Measurements from ENCODE around the gene EEF1G.
"Not testable (repeated sequence)": the region's sequence is repeated elsewhere in the genome, so short reads cannot be mapped to it uniquely, and the experiment has no call there.

The EEF1G gene

DNA sequence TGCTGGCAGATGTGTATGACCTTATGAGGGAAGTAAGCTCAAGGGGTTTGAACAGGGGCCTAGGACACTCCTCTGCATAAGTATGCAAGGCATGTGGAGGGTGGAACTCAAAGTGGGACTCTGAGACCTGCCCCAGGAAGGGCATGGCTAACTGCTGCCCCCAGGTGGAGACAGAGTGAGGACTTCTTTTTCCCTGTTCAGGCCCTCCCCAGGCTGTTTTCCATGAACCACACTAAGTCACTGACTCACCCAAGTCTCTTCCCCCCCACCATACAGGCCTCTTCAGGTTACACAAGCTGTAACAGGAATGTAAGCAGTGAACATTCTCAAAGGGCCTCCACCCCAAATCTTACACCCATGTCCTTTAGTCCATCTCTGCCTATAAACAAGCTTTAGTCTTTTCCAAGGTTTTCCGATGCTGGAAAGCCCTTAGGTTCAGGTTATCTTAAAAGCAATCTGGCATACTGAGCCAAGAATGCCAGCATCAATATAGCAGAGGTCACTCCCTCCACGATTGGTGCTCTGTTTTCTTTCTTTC, 13.1 kb downstream of the EEF1G start:
- H3K4me3 ChIP-seq (ENCODE audit: low read depth, low read length) = no peak overlapping the region
- H3K9ac ChIP-seq (ENCODE audit: low read length) = peak overlapping the region; percentile 33
- no peak overlapping the region; the same call in 1 of the 2 replicates for H3K27ac ChIP-seq (ENCODE audit: low read depth, low read length)

DNA sequence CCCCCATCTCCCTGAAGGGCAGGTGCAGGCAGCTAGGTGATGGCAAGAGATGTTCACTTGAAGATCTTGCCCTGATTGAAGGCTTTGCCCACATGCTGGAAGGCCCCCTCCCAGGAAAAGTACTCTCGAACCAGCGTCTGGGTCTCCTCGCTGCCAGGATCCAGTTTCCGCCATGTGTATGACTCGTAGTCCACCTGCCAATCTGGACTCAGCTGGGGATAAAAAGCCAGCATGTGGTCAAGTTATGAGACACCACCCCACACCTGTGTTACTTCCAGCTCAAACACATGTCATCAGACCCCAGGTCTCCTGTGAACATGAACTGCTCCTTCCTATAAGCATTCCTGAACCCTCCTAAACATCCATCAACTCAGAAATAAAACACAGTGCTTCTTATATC, 14.1 kb downstream of the EEF1G start:
- not testable (repeated sequence) for H3K27me3 ChIP-seq (ENCODE audit: control insufficient read depth, insufficient read depth, low read length); H3K27ac ChIP-seq (ENCODE audit: low read depth, low read length); H3K4me3 ChIP-seq (ENCODE audit: low read depth, low read length); H3K9me3 ChIP-seq (ENCODE audit: control insufficient read depth, insufficient read depth, low read depth, low read length)
- Histone ChIP-seq H3K4me1 (ENCODE audit: control insufficient read depth, insufficient read depth, low read length) (peaks cover 71% of the 10 kb centered on the region), H3K9ac (ENCODE audit: low read length) (peak overlapping the region; percentile 35), H3K36me3 (ENCODE audit: control insufficient read depth, insufficient read depth, low read length) (peaks cover 57% of the 10 kb centered on the region)

More for the DNA sequence above, 13.1 kb downstream of the EEF1G start:
- H3K9me3 ChIP-seq (ENCODE audit: control insufficient read depth, insufficient read depth, low read depth, low read length) = no peaks in the 10 kb centered on the region
- H3K27me3 ChIP-seq (ENCODE audit: control insufficient read depth, insufficient read depth, low read length) = no peaks in the 10 kb centered on the region
- H3K36me3 ChIP-seq (ENCODE audit: control insufficient read depth, insufficient read depth, low read length) = peaks cover 67% of the 10 kb centered on the region
- H3K4me1 ChIP-seq (ENCODE audit: control insufficient read depth, insufficient read depth, low read length) = peaks cover 64% of the 10 kb centered on the region

DNA sequence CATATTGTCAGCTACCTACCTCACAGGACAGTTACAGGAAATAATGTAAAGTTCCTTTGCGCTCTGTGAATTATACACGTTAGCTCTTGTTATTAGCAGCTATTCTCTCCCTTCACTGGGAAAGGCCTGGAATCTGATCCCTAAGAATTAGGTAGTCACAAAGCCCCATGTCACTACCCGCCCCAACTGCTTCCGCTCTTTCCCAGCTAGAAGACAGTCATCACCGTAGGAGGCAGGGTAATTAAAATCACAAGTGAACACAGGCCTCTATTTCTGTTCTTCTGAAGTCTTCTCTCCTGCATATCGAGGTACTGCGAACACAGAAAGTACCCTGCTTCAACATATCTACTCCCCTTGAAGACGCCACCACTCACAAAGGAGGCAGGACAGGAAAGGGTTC, 14.5 kb downstream of the EEF1G start:
- H3K27ac ChIP-seq (ENCODE audit: low read depth, low read length) = no peak overlapping the region
- H3K9me3 ChIP-seq (ENCODE audit: control insufficient read depth, insufficient read depth, low read depth, low read length) = no peaks in the 10 kb centered on the region
- peaks cover 75% of the 10 kb centered on the region for H3K4me1 ChIP-seq (ENCODE audit: control insufficient read depth, insufficient read depth, low read length)
- no peak overlapping the region for H3K4me3 ChIP-seq (ENCODE audit: low read depth, low read length)
- no peaks in the 10 kb centered on the region for H3K27me3 ChIP-seq (ENCODE audit: control insufficient read depth, insufficient read depth, low read length)
- no peak overlapping the region for H3K9ac ChIP-seq (ENCODE audit: low read length)
- peaks cover 54% of the 10 kb centered on the region for H3K36me3 ChIP-seq (ENCODE audit: control insufficient read depth, insufficient read depth, low read length)

DNA sequence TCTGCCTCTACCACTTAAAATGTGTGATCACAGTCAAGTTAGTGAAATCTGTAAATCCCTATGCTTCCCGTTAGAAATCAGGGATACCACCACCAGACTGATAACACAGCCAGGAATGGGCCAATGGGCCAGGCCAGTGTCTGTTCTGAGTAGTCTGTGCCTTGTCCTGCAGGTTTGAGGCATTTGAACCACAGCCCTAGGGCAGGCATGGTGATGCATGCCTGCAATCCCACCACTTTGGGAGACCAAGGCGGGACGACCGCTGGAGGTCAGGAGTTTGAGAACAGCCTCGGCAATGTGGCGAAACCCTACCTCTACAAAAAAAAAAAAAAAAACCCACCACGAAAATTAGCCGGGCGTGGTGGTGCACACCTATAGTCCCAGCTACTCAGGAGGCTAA, 15.0 kb downstream of the EEF1G start:
- Histone ChIP-seq H3K4me1 (ENCODE audit: control insufficient read depth, insufficient read depth, low read length) (peaks cover 78% of the 10 kb centered on the region), H3K27me3 (ENCODE audit: control insufficient read depth, insufficient read depth, low read length) (no peaks in the 10 kb centered on the region), H3K9me3 (ENCODE audit: control insufficient read depth, insufficient read depth, low read depth, low read length) (no peaks in the 10 kb centered on the region), H3K9ac (ENCODE audit: low read length) (no peak overlapping the region), H3K36me3 (ENCODE audit: control insufficient read depth, insufficient read depth, low read length) (peaks cover 51% of the 10 kb centered on the region), H3K4me3 (ENCODE audit: low read depth, low read length) (no peak overlapping the region), H3K27ac (ENCODE audit: low read depth, low read length) (no peak overlapping the region)

DNA sequence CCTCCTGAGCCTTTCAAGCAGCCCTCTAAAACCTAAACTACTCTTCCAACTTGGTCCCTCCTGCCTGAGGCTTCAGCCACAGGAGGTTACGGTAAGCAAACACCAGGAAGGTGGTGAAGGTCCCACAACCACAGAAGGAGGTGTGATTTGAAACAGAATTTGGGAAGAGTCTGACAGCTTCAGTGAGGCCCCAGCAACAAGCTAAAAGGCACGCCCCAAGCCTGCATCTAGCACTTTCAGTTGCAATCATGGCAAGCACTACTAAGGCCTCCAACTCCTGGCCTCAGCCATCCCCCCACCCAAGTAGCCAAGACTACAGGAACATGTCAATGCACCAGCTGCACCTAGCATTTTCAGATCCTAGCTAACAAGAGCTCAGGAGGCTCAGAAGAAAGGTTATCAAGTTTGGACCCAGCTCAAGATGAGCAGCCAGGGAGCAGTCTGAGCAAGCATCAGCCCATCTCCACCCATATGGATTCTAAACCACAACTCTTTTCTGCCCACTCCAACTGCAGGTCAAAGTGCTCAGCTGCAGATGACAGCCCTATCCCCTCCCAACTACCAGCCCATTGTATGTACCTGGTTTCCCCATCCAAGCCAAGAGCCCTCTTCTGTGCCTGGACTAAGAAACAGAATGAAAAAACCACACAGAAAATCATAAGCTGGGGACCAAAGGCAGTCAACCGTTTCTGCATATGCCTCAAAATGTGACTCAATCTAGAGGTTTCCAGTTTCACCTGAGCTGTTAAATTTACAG, 16.6 kb downstream of the EEF1G start:
- Histone ChIP-seq H3K9me3 (ENCODE audit: control insufficient read depth, insufficient read depth, low read depth, low read length) (no peaks in the 10 kb centered on the region), H3K27me3 (ENCODE audit: control insufficient read depth, insufficient read depth, low read length) (no peaks in the 10 kb centered on the region), H3K4me3 (ENCODE audit: low read depth, low read length) (no peak overlapping the region), H3K36me3 (ENCODE audit: control insufficient read depth, insufficient read depth, low read length) (peaks cover 35% of the 10 kb centered on the region), H3K9ac (ENCODE audit: low read length) (peak overlapping the region; percentile 65), H3K4me1 (ENCODE audit: control insufficient read depth, insufficient read depth, low read length) (peaks cover 82% of the 10 kb centered on the region), H3K27ac (ENCODE audit: low read depth, low read length) (peak overlapping the region; percentile 56; the same call in 1 of the 2 replicates)

DNA sequence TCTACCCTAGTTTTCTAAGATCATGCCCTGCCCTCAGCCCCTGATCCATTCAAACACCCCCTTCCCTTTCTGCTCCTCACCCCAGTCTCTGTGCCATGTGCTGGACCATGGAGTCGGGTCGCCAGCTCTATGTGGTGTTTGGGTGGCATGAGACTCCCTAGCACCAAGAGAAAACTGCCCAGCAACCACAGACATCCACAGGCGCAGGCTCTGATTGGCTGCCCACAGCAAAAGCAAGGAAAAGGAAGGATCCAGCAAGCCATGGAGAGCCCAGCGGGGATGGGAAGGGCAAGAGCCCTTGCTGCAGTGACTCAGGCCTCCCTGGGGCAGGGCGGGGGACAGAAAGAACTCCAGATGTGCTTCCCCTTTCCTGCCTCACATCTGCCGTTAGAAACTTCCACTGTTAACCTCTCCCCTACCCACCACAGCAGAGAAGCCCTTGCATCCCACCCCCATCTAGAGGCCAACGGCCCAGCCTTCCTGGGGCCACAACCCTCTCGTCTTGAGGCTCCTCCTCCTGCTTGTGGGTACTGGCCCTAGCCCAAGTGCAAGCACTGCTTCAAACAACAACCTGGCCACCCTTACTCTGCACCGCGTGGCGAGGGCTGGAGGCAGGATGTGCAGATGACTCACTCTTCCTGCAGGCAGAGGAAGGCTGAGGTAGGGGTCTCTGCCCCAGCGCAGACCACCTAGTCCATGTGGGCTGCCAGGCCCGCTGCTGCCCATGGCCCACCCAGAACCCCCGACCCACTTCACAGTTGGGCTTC, 17.4 kb downstream of the EEF1G start:
- Histone ChIP-seq H3K9ac (ENCODE audit: low read length) (peak overlapping the region; percentile 65), H3K4me3 (ENCODE audit: low read depth, low read length) (peak overlapping the region; percentile 17; the same call in 1 of the 2 replicates), H3K36me3 (ENCODE audit: control insufficient read depth, insufficient read depth, low read length) (peaks cover 32% of the 10 kb centered on the region), H3K9me3 (ENCODE audit: control insufficient read depth, insufficient read depth, low read depth, low read length) (no peaks in the 10 kb centered on the region), H3K27ac (ENCODE audit: low read depth, low read length) (peak overlapping the region; percentile 56; the same call in 1 of the 2 replicates), H3K4me1 (ENCODE audit: control insufficient read depth, insufficient read depth, low read length) (peaks cover 83% of the 10 kb centered on the region), H3K27me3 (ENCODE audit: control insufficient read depth, insufficient read depth, low read length) (no peaks in the 10 kb centered on the region)

DNA sequence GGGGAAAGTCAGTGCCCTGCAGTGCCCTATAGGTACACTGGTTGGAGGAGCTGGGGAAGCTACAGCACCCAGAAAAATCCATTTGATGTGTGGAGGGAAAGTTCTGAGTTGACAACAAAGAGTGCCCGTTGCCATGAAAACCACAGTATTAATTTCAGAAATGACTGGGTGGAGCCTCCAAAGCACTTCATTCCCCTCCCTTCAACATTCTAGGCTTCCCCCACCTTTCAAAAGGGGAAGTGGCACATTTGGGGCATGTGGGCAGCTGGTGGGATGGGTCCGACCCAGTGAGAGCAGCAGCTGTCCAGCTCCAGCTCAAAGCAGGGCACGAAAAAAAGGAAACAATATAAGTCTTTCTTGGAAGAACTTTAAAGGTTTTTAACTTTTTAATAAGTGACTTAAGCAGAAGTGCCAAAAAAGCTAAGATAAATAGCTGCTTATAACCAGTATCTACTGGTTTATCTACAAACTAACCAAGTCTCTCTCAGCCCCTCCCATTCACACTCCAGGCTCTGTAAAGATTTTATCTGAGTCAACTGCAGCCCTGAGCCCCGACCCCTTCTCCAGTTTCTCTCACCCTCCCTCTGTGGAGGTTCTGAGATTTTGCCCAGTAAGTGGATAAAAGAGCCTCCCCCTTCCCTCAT, 18.1 kb downstream of the EEF1G start:
- peaks cover 32% of the 10 kb centered on the region for H3K36me3 ChIP-seq (ENCODE audit: control insufficient read depth, insufficient read depth, low read length)

DNA sequence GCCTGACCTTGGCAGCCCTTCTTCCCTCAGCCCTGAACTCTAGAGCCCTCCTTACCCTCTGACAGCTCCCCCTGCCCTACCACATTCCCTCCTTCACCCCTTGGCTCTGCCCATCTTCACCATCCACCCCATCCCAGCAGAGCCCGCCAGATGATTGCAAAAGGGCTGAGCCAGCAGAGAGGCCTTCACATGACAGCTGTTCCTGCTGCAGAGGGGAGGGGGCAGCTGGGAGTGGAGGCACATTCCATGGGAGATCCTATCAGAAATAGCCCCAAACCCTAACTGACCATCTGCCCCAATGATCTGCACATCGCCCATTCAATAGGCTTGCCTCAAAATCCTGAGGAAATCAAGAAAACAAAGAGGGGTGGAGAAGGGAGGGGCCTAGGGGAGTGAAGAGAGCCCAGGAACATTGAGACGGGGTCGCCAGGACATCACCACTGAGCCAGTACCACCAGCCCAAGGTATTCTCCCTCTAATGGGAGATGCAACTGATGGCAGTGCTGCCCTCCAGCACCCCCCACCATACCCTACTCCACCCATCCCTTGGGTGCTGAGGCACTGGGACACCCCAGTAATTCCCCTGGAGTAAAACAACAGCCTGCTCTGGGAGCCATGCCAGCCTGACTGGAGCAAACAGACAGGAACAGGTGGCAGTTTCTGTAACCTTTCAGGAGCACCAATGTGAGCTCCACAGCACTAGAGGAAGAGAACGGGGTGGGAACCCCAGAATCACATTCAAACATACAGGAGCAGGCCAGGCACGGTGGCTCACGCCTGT, 19.1 kb downstream of the EEF1G start:
- H3K9ac ChIP-seq (ENCODE audit: low read length) = peak overlapping the region; percentile 7
- H3K4me3 ChIP-seq (ENCODE audit: low read depth, low read length) = no peak overlapping the region
- H3K4me1 ChIP-seq (ENCODE audit: control insufficient read depth, insufficient read depth, low read length) = peaks cover 67% of the 10 kb centered on the region
- peaks cover 23% of the 10 kb centered on the region for H3K36me3 ChIP-seq (ENCODE audit: control insufficient read depth, insufficient read depth, low read length)
- H3K9me3 ChIP-seq (ENCODE audit: control insufficient read depth, insufficient read depth, low read depth, low read length) = no peaks in the 10 kb centered on the region
- no peaks in the 10 kb centered on the region for H3K27me3 ChIP-seq (ENCODE audit: control insufficient read depth, insufficient read depth, low read length)
- no peak overlapping the region for H3K27ac ChIP-seq (ENCODE audit: low read depth, low read length)

More for the DNA sequence above, 18.1 kb downstream of the EEF1G start:
- peak overlapping the region; percentile 65 for H3K9ac ChIP-seq (ENCODE audit: low read length)
- H3K27ac ChIP-seq (ENCODE audit: low read depth, low read length) = peak overlapping the region; percentile 56; the same call in 1 of the 2 replicates
- H3K4me1 ChIP-seq (ENCODE audit: control insufficient read depth, insufficient read depth, low read length) = peaks cover 76% of the 10 kb centered on the region
- peak overlapping the region; percentile 17; the same call in 1 of the 2 replicates for H3K4me3 ChIP-seq (ENCODE audit: low read depth, low read length)
- H3K27me3 ChIP-seq (ENCODE audit: control insufficient read depth, insufficient read depth, low read length) = no peaks in the 10 kb centered on the region
- no peaks in the 10 kb centered on the region for H3K9me3 ChIP-seq (ENCODE audit: control insufficient read depth, insufficient read depth, low read depth, low read length)

DNA sequence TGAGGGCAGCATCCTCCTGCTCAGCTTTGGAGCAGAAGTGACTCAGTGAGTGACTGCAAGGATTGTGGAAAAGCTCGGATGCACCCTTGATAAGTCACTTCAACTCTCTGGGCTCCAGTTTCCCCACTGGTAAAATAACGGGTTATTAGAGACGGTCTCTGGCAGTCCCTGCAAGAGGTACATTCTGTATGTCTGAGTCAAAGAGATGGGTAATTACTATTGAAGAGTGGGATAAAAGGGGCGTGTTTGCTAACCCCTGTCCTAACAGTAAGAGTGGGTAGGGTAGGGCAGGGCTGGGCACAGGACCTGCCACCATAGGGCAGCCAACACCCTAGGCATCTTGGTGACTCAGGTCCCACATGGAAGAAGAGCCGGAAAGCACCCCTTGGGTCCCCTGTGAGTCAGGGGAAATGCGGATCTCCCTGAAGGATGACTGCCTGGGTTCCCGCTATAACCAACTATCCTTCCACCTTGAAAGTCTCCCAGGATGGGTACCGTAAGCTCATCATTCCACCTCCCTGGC, 19.8 kb downstream of the EEF1G start:
- Histone ChIP-seq H3K36me3 (ENCODE audit: control insufficient read depth, insufficient read depth, low read length) (peaks cover 17% of the 10 kb centered on the region), H3K4me1 (ENCODE audit: control insufficient read depth, insufficient read depth, low read length) (peaks cover 60% of the 10 kb centered on the region), H3K9me3 (ENCODE audit: control insufficient read depth, insufficient read depth, low read depth, low read length) (no peaks in the 10 kb centered on the region), H3K27me3 (ENCODE audit: control insufficient read depth, insufficient read depth, low read length) (peaks cover 3% of the 10 kb centered on the region), H3K9ac (ENCODE audit: low read length) (peak overlapping the region; percentile 55), H3K4me3 (ENCODE audit: low read depth, low read length) (peak overlapping the region; percentile 35), H3K27ac (ENCODE audit: low read depth, low read length) (peak overlapping the region; percentile 32; the same call in 1 of the 2 replicates)

Measured in HUES6 (cell line).